Vagina (tissue), 2 donors: Measurements from ENCODE around the gene GLT8D1.

Experiments used
- POLR2A ChIP-seq, 2 donors: fragments of 450-650 bp; IDR thresholded peaks; one replicate each; pipeline ENCODE4 v1.6.1; 2017; ENCODE audit warnings: antibody characterized with exemption in 2 of 2, mild to moderate bottlenecking in 2 of 2, moderate library complexity in 2 of 2
- POLR2AphosphoS5 ChIP-seq, 2 donors: sonication (generic); formaldehyde crosslinking; IDR thresholded peaks; one replicate each; pipeline ENCODE4 v1.9.0; 2017; ENCODE audit warnings: antibody characterized with exemption in 2 of 2, mild to moderate bottlenecking in 2 of 2, low read depth in 1 of 2; ENCODE audit not compliant: insufficient read depth in 1 of 2

DNA sequence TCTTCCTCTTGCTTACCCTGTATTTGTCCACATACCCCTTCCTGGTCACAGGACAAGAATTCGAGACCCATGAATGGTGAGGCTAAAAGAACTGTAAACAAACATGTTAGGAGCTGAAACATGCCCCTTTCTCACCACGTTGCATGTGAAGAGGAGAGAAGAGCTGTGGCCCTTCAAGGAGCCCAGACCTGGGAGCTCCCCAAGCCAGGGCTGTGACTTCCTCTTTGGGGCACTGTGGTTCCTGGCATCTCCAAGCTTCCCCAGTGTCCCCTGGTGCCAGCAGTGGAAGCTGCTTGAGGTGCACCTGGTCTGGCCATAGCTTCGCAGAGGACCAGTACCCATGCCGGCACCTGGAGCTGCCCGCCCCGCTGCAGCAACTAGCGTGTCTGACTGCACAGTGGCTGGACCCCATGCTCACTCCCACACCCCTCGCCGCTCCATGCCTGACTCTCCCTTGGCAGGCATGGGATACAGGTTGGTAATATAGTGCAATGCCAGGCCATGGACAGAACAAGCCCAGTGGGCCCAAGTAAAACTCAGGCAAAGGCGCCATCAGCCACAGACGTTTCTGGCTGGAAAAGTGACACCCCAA is 10.2 kb upstream of the GLT8D1 start:
- TF ChIP-seq POLR2A (IDR thresholded peaks at IDR 0.05) (no peak), POLR2AphosphoS5 (IDR thresholded peaks at IDR 0.05; ENCODE audit: insufficient read depth in 1 of 2, low read depth in 1 of 2) (no peak)
